Dermis microvascular lymphatic vessel endothelial cell (primary cell): ENCODE results near the gene ULK4. TPM values are rescaled to one million over a fixed set of nuclear protein-coding genes. Genes with fewer than 3 reads are reported as not detected.
A peak's percentile ranks its signal among the peaks of the same experiment; 100 is the strongest.
"Not testable (repeated sequence)": the region's sequence is repeated elsewhere in the genome, so short reads cannot be mapped to it uniquely, and the experiment has no call there.

Source experiments
- DNase-seq, 2 donors: peaks; one replicate each; pipeline versions ENCODE4 v3.0.0 to v3.0.0-alpha.2; 2010; ENCODE audit warnings: low read depth in 2 of 2
- total RNA-seq: library from RNA; depleted of rRNA; stranded (reverse); fragments of >200 nt; gene quantifications from 2 replicates; pipeline ENCODE4 v1.2.1, GENCODE V29; 2014

ULK4 gene
- total RNA-seq, 1 donor from 2014 or later: 5.8 TPM

DNA sequence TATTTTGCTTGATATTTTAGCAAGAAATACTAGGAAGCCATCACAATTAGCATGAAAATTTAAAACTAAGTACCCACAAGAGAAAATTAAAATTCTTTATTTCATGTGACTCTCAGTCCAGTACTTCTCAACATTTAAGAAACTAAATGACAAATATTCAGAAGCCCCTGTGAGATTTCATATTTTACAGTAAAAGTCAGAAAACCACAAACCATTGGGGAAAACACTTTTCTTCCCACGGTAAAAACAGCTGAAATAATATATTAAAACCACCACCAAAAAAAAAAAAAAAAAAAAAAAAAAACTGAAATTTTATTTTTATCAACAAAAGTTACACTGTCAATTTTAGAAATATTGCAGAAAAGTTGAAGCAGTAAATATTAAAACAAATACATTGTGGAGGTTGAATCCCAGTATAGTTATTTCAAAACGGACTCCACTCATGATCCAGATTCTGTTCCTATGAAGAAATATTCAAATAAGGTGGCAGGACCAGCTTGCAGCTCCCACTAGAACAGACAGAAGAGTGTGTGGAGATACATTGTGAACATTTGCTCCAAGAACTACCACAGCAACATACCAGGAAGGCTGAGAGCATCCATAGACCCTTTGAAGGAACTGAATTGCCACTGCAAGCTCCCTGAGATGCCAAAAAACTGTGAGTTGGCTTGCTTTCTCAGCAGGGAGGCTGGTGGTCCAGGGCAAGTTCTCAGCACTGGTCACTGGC lies 454.4 kb downstream of the ULK4 start:
- DNase-seq: no peak

- no peak for DNase-seq
Observed at GRCh38 chr3:41503998-41504623, 457.8 kb downstream of the ULK4 start.

DNA sequence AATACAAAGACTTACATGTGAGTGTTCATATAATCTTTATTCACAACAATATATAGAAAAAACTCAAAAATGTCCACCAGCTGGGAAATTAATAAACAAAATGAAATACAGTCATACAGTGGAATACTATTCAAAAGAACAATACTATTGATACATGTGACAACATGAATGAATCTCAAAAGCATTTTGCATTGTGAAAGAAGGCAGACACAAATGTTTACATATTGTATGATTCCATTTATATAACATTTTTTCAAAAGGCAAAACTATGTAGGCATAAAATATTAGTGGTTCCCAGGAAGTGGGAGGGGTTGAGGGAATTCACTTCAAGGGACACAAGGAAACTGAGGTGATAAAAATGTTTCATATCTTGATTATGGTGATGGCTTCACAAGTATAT lies 459.4 kb downstream of the ULK4 start:
- DNase-seq: no peak

DNA sequence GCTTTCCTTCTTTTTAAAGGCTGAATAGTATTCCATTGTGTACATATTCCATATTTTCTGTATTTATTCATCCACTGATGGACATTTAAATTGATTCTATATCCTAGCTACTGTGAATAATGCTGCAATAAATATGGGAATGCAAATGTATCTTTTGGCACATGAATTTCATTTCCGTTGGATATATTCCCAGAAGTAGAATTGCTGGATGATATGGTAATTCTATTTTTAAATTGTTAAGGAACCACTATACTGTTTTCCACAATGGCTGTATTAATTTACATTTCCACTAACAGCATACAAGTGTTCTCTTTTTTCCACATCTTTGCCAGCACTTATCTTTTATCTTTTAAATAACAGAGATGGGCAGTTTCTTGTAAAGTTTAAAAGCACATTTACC lies 459.9 kb downstream of the ULK4 start:
- peak in 1 of 2 donors; percentile 3 for DNase-seq

DNA sequence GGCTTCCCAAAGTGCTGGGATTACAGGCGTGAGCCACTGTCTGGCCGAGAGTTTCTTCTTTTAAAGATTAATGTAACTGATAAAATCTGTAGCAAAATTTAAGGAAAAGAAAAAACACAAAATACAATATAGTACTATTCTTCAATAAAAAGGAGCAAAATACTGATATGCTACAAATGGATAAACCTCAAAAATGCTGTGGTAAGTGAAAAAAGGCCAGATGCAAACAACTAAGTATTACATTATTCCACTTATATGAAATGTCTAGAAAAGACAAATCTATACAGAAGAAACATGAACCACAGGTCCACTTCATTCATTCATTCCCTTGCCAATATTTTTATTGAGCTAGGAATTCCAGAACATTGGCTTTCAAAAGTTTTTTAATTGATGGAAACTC lies 463.1 kb downstream of the ULK4 start:
- no peak for DNase-seq

DNA sequence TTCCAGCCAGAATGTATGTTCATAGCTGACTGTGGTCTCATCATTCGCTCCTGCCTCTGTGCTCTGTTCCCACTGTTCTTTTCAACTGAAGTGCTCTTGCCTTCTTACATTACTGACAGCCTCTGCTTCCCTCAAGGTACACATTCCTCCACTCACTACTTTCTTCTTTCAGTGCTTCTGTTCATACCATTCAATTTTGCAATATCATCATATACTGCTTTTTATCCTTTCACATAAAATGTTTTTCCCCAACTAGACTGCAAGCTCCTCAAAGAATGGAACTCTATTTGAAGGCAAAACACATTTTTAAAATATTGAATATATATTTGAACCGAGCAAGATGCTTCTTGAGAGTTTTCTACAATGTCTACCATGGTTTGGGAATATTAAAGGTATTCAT lies 471.5 kb downstream of the ULK4 start:
- DNase-seq: no peak

GRCh38 chr3:41489231-41489630 lies 472.7 kb downstream of the ULK4 start:
- no peak for DNase-seq

DNA sequence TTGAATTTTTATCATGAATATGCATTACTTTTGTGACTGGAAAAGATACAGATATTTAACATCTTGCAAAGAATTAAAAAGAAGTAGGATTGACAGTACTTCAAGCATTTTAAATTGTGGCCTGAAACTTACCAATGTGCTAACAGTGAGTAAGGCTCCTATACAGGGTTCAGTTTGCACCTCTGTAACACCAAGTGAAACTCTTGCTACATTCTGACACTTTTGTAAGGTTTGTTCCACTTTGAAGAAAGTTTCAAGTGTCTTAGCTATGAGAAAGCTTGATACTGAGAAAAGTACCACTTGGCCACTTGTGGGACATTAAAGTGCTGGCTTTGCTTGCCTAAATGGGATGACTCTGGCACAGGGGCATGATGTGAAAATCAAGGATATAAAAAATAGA lies 473.4 kb downstream of the ULK4 start:
- no peak for DNase-seq

- DNase-seq: no peak
Observed at GRCh38 chr3:41485484-41485883, 476.4 kb downstream of the ULK4 start.

GRCh38 chr3:41482134-41482533 lies 479.8 kb downstream of the ULK4 start:
- no peak for DNase-seq

DNA sequence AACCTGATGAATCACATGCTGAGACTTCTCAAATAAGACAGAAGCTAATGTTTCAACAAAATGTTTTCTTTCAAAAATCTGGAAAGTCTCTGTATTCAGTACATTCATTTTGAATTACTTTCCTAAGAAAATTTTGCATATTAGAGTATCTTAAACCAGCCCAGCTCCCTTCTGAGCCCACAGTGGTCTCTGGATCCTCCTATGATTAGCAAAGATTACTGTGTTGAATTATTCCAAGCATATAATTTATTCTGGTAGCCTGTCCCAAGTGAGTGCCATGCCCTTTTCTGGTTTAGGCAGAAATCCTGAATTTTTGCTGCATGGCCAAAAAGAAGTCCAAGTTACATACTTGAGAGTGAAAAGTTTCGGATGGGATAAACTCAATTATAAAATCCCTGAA lies 483.6 kb downstream of the ULK4 start:
- no peak for DNase-seq

DNA sequence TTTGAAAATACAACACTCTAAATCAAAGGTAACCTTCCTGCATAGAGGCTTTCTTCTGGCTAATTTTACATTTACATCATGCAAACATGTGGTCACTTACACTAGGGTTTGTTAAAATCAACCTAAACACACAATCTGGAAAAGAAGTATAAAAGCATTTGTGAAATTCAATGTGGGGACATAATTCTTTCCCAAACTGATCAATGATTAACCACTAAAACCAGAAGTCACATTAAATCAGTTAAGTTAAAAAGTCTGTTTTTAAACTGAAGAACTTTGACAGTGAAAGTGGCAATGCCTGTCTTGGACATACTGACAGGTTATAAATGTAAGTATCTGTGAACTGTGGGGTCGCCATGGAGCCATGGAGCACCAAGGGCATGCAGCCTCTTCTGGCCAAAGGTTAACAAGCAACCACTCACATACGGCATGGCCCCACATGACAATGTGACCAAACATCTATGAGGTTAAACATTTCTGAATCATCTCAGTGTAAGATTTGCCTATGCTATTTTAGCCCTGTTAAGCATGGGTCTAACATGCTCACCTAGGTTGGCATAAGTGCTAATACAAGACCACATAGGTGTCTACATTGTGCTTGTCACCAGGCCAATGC lies 484.4 kb downstream of the ULK4 start:
- no peak for DNase-seq

DNA sequence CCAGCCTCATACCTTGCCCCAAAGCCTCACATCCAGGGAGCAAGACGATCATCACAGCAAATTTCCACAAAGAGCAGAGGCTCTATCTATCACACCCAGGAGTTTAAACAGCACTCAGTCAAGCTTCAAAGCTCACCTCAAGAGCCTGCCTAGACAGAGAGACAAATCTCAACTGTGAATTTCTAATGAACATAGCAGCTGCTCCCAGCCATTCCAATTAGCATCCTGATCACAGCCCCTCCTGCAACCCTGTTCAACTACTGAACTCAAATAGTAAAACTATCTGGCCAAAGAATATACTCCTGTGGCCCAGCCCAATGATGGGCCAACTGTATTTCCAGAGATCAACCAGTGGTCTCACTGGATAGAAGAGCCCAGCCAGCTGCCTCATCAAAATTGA lies 492.8 kb downstream of the ULK4 start:
- DNase-seq: no peak

GRCh38 chr3:41467481-41467880 lies 494.4 kb downstream of the ULK4 start:
- no peak for DNase-seq

GRCh38 chr3:41464858-41465257 lies 497.0 kb downstream of the ULK4 start:
- no peak for DNase-seq

DNA sequence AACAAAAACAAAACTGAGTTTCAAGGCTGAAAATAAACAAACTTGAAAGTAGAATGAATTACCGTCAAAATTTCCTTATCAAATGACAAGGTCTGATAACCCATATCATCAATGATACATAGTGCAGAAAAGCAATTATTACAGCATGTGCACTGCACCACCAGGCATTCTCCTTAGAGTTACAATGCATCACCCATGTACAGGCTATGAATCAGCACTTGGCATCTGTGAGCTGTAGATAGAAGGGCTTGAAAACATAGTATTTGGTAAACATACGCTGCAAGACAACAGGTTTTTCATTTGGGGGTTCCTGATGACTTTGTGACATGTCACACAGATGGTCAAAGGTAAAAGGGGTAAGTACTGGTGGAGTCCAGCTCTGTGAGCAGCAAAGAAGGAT lies 497.5 kb downstream of the ULK4 start:
- DNase-seq: no peak

DNA sequence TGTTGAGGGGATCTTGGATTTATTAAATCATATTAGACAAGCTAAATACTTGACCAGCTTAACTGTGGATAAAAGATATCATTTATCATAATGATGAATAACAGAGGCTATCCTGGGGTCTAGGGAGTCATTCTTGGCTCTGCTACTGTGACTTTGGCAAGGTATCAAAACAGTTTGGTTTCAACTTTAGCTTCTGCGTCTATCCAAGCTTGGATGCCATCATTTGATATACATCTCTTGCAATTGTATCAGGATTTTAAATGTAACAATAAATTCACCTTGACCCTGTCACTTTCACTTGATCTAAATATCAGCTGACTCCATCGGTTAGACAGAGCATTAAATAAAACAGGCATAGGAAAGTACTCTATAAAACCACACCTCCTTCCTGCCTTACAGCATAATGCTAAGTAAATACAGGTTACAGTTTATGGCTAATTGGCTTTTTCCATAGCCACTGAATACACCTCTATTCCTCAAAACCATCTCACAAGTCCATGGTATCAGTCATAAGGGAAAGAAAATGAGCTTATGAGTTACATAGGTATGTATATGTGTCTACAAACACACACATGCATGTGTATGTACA lies 499.7 kb downstream of the ULK4 start:
- no peak for DNase-seq

DNA sequence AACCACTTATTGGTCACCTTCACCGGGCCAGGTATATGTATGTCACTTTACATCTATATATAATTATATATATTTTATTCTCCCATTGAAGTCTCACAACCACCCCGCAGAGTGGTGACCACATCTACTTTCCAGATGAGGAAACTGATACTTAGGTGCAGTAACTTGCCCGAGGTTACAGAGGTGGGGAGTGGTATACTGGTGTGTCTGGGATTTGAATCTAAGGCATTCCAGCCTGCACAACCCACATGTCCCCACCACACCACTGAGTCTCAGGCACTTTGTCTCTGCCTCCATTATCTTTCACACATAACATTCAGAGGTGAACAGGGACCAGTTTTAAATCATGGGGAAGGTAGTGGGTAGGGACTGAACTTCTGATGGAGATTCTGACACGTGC lies 501.2 kb downstream of the ULK4 start:
- no peak for DNase-seq

DNA sequence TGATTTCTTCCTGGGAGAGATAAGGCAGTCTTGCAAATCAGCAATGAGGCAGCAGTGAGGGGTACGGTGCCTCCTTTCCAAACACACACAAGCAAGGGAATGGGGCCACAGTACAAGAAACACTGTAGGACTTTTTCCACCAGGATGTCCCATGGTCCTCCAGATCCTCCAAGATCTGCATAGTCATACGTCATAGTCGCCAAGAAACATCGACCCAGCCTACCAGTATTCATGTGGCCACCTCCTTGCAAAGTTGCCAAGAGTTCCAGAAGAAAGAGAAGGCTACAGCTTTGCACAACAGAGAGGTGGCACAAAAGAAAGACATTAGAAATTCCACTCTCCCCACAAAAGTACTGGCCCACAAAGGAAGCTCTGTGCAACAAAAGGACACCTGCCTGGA lies 504.7 kb downstream of the ULK4 start:
- no peak for DNase-seq

GRCh38 chr3:41456162-41456561 lies 505.7 kb downstream of the ULK4 start:
- DNase-seq: no peak

GRCh38 chr3:41453618-41454017 lies 508.3 kb downstream of the ULK4 start:
- not testable (repeated sequence) for DNase-seq

- DNase-seq: no peak
Observed at GRCh38 chr3:41450416-41451231, 511.3 kb downstream of the ULK4 start.
